Measurements from ENCODE around the gene DUSP2.

DUSP2 gene

DNA sequence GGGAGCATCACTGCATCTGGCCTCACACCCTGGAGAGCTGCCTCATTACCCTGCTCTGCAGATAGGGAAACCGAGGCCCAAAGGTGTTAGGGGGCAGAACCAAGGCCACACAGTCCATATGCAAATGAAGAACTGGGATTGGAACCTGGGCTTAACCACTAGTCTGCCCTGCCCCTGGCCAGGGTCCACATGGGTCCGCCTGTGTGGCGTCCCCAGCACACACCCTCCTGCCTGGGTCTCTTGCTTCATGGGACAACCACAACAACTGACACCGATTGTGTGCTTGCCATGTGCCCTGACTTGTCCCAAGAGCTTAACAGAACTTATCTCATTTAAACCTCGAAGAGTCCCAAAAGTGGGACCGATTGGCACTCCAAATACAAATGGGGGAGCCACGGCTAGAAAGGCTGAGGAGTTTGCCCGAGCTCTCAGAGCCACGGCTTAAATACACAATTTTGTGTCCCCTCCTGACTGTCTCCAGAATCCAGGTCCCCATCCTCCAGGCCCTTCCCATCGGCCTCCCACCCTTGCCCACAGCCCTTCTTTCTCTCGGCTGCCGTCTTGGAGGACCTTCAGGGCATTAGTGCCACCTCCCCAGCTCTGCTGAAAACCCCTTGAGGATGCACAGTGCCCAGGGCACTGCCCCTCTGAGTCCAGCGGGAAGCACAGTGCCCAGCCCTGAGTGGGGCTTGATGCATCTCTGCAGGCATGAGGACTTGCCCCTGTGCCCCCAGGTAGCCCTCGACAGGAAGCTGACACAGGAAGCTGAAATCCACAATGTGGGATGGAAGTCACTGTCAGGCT, 5.8 kb upstream of the DUSP2 start:
- no peak for TF ChIP-seq EGR1 (IDR thresholded peaks at IDR 0.05)
- no peak for TF ChIP-seq NFIC (IDR thresholded peaks at IDR 0.05)
- TF ChIP-seq USF1 (IDR thresholded peaks at IDR 0.05): no peak
- TF ChIP-seq TEAD4 (IDR thresholded peaks at IDR 0.05): no peak
- no peak for TF ChIP-seq RAD21 (IDR thresholded peaks at IDR 0.05; ENCODE audit: low read depth)
- TF ChIP-seq, protein P1, sequence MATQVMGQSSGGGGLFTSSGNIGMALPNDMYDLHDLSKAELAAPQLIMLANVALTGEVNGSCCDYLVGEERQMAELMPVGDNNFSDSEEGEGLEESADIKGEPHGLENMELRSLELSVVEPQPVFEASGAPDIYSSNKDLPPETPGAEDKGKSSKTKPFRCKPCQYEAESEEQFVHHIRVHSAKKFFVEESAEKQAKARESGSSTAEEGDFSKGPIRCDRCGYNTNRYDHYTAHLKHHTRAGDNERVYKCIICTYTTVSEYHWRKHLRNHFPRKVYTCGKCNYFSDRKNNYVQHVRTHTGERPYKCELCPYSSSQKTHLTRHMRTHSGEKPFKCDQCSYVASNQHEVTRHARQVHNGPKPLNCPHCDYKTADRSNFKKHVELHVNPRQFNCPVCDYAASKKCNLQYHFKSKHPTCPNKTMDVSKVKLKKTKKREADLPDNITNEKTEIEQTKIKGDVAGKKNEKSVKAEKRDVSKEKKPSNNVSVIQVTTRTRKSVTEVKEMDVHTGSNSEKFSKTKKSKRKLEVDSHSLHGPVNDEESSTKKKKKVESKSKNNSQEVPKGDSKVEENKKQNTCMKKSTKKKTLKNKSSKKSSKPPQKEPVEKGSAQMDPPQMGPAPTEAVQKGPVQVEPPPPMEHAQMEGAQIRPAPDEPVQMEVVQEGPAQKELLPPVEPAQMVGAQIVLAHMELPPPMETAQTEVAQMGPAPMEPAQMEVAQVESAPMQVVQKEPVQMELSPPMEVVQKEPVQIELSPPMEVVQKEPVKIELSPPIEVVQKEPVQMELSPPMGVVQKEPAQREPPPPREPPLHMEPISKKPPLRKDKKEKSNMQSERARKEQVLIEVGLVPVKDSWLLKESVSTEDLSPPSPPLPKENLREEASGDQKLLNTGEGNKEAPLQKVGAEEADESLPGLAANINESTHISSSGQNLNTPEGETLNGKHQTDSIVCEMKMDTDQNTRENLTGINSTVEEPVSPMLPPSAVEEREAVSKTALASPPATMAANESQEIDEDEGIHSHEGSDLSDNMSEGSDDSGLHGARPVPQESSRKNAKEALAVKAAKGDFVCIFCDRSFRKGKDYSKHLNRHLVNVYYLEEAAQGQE (IDR thresholded peaks at IDR 0.05; ENCODE audit: low read depth): no peak
- TF ChIP-seq, protein P2, sequence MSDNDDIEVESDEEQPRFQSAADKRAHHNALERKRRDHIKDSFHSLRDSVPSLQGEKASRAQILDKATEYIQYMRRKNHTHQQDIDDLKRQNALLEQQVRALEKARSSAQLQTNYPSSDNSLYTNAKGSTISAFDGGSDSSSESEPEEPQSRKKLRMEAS (IDR thresholded peaks at IDR 0.05): no peak
- no peak for TF ChIP-seq FOXM1 (IDR thresholded peaks at IDR 0.05; ENCODE audit: borderline replicate concordance, low read depth)
- TF ChIP-seq ZBTB7A (IDR thresholded peaks at IDR 0.05; ENCODE audit: low read depth): no peak
- TF ChIP-seq YY1 (IDR thresholded peaks at IDR 0.05; ENCODE audit: low read depth): no peak
- TF ChIP-seq TAF1 (IDR thresholded peaks at IDR 0.05; ENCODE audit: low read depth): no peak
- no peak for TF ChIP-seq TCF12 (IDR thresholded peaks at IDR 0.05; ENCODE audit: low read depth)
- no peak for TF ChIP-seq CEBPB (IDR thresholded peaks at IDR 0.05)
- no peak for TF ChIP-seq CREB1 (IDR thresholded peaks at IDR 0.05; ENCODE audit: low read depth)
- TF ChIP-seq EP300 (IDR thresholded peaks at IDR 0.05; ENCODE audit: borderline replicate concordance): no peak

DNA sequence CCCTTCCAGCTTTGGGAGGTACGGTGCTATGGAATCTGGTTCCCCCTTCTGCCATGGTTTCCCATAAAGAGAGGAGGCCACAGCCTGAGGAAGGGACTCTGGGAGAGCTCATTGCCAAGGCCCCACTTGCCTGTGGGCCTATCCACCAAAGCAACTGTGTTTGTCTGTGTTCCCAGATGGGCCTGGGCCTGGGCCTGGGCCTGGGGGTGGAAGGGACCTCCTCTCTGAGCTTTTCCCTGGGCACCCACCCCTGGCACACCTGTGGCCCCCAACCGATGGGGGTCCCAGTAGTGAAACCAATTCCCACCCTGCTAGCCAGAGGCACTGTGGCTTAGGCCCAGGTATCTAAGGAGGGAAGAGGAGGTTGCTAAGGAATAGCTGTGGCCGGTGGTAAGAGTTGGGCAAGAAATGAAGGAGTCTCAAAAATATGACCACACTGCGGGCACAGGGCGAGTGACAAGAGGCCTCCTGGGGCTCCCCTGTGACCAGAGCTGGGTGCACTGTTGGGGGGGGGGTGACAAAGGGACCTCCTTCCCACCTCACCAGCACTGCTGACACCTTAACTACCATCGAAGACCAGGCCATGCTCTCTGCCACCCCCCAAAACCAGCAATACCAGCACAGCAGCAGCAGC, 4.9 kb upstream of the DUSP2 start:
- TF ChIP-seq TCF12 (IDR thresholded peaks at IDR 0.05; ENCODE audit: low read depth): no peak
- no peak for TF ChIP-seq YY1 (IDR thresholded peaks at IDR 0.05; ENCODE audit: low read depth)
- TF ChIP-seq ZBTB7A (IDR thresholded peaks at IDR 0.05; ENCODE audit: low read depth): no peak
- TF ChIP-seq EP300 (IDR thresholded peaks at IDR 0.05; ENCODE audit: borderline replicate concordance): no peak
- TF ChIP-seq RAD21 (IDR thresholded peaks at IDR 0.05; ENCODE audit: low read depth): no peak
- no peak for TF ChIP-seq EGR1 (IDR thresholded peaks at IDR 0.05)

GRCh38 chr2:96148410-96149217, 3.4 kb upstream of the DUSP2 start:
- TF ChIP-seq EGR1 (IDR thresholded peaks at IDR 0.05): 0 out of 2 replicates have a peak, but pooled peaks have one; percentile 38
- TF ChIP-seq TCF12 (IDR thresholded peaks at IDR 0.05; ENCODE audit: low read depth): no peak
- no peak for TF ChIP-seq RAD21 (IDR thresholded peaks at IDR 0.05; ENCODE audit: low read depth)
- TF ChIP-seq CEBPB (IDR thresholded peaks at IDR 0.05): no peak
- TF ChIP-seq TEAD4 (IDR thresholded peaks at IDR 0.05): no peak
- TF ChIP-seq CREB1 (IDR thresholded peaks at IDR 0.05; ENCODE audit: low read depth): peak; percentile 86
- no peak for TF ChIP-seq NFIC (IDR thresholded peaks at IDR 0.05)

- TF ChIP-seq ZBTB7A (IDR thresholded peaks at IDR 0.05; ENCODE audit: low read depth): no peak
- TF ChIP-seq RAD21 (IDR thresholded peaks at IDR 0.05; ENCODE audit: low read depth): no peak
- TF ChIP-seq, protein P2 (IDR thresholded peaks at IDR 0.05): no peak
- no peak for TF ChIP-seq EP300 (IDR thresholded peaks at IDR 0.05; ENCODE audit: borderline replicate concordance)
- no peak for TF ChIP-seq FOXM1 (IDR thresholded peaks at IDR 0.05; ENCODE audit: borderline replicate concordance, low read depth)
- no peak for TF ChIP-seq NFIC (IDR thresholded peaks at IDR 0.05)
- TF ChIP-seq, protein P1 (IDR thresholded peaks at IDR 0.05; ENCODE audit: low read depth): no peak
- no peak for TF ChIP-seq TEAD4 (IDR thresholded peaks at IDR 0.05)
- no peak for TF ChIP-seq CEBPB (IDR thresholded peaks at IDR 0.05)
- no peak for TF ChIP-seq USF1 (IDR thresholded peaks at IDR 0.05)
- no peak for TF ChIP-seq TCF12 (IDR thresholded peaks at IDR 0.05; ENCODE audit: low read depth)
- TF ChIP-seq CREB1 (IDR thresholded peaks at IDR 0.05; ENCODE audit: low read depth): no peak
- no peak for TF ChIP-seq TAF1 (IDR thresholded peaks at IDR 0.05; ENCODE audit: low read depth)
- TF ChIP-seq EGR1 (IDR thresholded peaks at IDR 0.05): no peak
- no peak for TF ChIP-seq YY1 (IDR thresholded peaks at IDR 0.05; ENCODE audit: low read depth)
These were observed 2.5 kb upstream of the DUSP2 start for GRCh38 chr2:96147593-96148201.
